MM.1S (cell line): ENCODE results near the gene GON4L.

Experiments
- DNase-seq: peaks from one replicate; pipeline ENCODE4 v3.0.0-alpha.2; 2015
- H2AFZ ChIP-seq: fragments of 300-600 bp; sonication (generic); 2 replicates; pipeline ENCODE4 v1.6.0; 2016; ENCODE audit warnings: antibody characterized with exemption, low read length
- H3F3A ChIP-seq: fragments of 300-600 bp; sonication (generic); 2 replicates; pipeline ENCODE4 v1.6.1; 2016; ENCODE audit warnings: mild to moderate bottlenecking, antibody characterized with exemption, low read length, moderate library complexity, mixed read lengths; ENCODE audit not compliant: insufficient read depth
- H3K27ac ChIP-seq: fragments of 300-600 bp; sonication (generic); 2 replicates; pipeline ENCODE4 v1.5.1; 2016; ENCODE audit warnings: mild to moderate bottlenecking, low read length
- H3K27me3 ChIP-seq: fragments of 300-600 bp; sonication (generic); replicated peaks from 2 replicates; pipeline ENCODE4 v1.6.0; 2016; ENCODE audit warnings: low read length; ENCODE audit not compliant: insufficient read depth
- H3K36me3 ChIP-seq: fragments of 300-600 bp; sonication (generic); replicated peaks from 2 replicates; pipeline ENCODE4 v1.6.1; 2016; ENCODE audit warnings: mild to moderate bottlenecking, low read length, mixed read lengths; ENCODE audit not compliant: insufficient read depth
- H3K4me1 ChIP-seq: fragments of 300-600 bp; sonication (generic); 2 replicates; pipeline ENCODE4 v1.6.1; 2016; ENCODE audit warnings: low read length, mixed read lengths
- H3K4me2 ChIP-seq: fragments of 300-600 bp; sonication (generic); 2 replicates; pipeline ENCODE4 v1.6.0; 2016; ENCODE audit warnings: low read depth, low read length
- H3K4me3 ChIP-seq: fragments of 300-600 bp; sonication (generic); 2 replicates; pipeline ENCODE4 v1.5.1; 2016; ENCODE audit warnings: low read length, mixed read lengths
- H3K79me2 ChIP-seq: fragments of 300-600 bp; sonication (generic); 2 replicates; pipeline ENCODE4 v1.6.1; 2016; ENCODE audit warnings: mixed run types, low read length, mixed read lengths
- H3K9ac ChIP-seq: fragments of 300-600 bp; sonication (generic); 2 replicates; pipeline ENCODE4 v1.6.1; 2016; ENCODE audit warnings: low read length, mixed read lengths
- H3K9me2 ChIP-seq: fragments of 300-600 bp; sonication (generic); replicated peaks from 2 replicates; pipeline ENCODE4 v1.6.1; 2016; ENCODE audit warnings: mild to moderate bottlenecking, low read length, mixed read lengths; ENCODE audit not compliant: insufficient read depth
- H3K9me3 ChIP-seq: fragments of 300-600 bp; sonication (generic); replicated peaks from 2 replicates; pipeline ENCODE4 v1.6.1; 2016; ENCODE audit warnings: mild to moderate bottlenecking, low read length, mixed read lengths; ENCODE audit not compliant: insufficient read depth
- H4K20me1 ChIP-seq: fragments of 300-600 bp; sonication (generic); 2 replicates; pipeline ENCODE4 v1.6.1; 2016; ENCODE audit warnings: mild to moderate bottlenecking, low read length, moderate library complexity, mixed read lengths; ENCODE audit not compliant: insufficient read depth
- EZH2 ChIP-seq: fragments of 300-600 bp; sonication (generic); optimal IDR thresholded peaks from 2 replicates; pipeline ENCODE3; 2017; ENCODE audit warnings: low read depth, mild to moderate bottlenecking, antibody characterized with exemption, low read length, mixed read lengths
- EZH2phosphoT487 ChIP-seq: fragments of 300-600 bp; sonication (generic); IDR thresholded peaks from 2 replicates; pipeline ENCODE4 v1.6.1; 2018; ENCODE audit warnings: antibody characterized with exemption, low read length
- TF ChIP-seq, protein P1 (sequence below): fragments of 300-600 bp; sonication (generic); IDR thresholded peaks from 2 replicates; pipeline ENCODE4 v1.5.1; 2016; ENCODE audit warnings: antibody characterized with exemption, low read length, mixed read lengths

GON4L gene

DNA sequence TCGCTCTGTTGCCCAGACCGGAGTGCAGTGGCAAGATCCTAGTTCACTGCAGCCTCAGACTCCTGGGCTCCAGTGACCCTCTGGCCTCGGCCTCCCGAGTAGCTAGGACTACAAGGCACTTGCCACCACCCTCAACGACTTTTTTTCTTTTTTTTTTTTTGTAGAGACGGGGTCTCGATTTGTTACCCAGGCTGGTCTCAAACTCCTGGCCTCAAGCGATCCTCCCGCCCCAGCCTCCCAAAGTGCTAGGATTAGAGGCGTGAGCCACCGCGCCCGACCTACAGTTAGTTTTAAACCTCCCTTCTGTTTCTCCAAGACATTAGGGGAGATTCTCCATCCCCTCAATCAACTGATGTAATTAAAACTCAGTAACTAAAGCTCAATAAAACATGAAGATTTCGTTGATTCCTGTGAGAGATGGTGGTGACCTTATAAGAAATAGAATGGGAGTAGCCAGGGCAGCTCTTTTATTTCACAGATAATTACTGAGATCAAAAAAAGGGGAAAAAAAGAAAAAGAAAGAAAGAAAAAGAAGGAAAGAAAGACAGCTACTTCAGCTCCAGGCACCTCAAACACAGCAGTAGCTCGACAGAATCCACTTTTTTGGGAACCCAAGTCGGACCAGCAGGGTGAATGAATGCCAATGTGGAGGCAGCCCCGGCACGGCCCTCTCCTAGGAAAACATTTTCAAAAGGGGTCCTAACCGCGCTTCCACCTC, 598 bp downstream of the GON4L start:
- Histone ChIP-seq H3K36me3 (peaks cover 12% of the 10 kb centered on the region; the same call in 1 of the 2 replicates), H3K27ac (no peak overlapping the region), H3K4me1 (peaks cover 25% of the 10 kb centered on the region), H3K79me2 (peaks cover 49% of the 10 kb centered on the region), H3K9ac (peak overlapping the region; percentile 77), H3K4me3 (peak overlapping the region; percentile 87), H3K9me2 (no peaks in the 10 kb centered on the region), H3F3A (peaks cover 22% of the 10 kb centered on the region), H3K27me3 (peaks cover 12% of the 10 kb centered on the region), H3K4me2 (peak overlapping the region; percentile 74), H2AFZ (peak overlapping the region; percentile 83), H4K20me1 (no peaks in the 10 kb centered on the region), H3K9me3 (no peaks in the 10 kb centered on the region)
- no peak for TF ChIP-seq EZH2
- TF ChIP-seq, protein P1, sequence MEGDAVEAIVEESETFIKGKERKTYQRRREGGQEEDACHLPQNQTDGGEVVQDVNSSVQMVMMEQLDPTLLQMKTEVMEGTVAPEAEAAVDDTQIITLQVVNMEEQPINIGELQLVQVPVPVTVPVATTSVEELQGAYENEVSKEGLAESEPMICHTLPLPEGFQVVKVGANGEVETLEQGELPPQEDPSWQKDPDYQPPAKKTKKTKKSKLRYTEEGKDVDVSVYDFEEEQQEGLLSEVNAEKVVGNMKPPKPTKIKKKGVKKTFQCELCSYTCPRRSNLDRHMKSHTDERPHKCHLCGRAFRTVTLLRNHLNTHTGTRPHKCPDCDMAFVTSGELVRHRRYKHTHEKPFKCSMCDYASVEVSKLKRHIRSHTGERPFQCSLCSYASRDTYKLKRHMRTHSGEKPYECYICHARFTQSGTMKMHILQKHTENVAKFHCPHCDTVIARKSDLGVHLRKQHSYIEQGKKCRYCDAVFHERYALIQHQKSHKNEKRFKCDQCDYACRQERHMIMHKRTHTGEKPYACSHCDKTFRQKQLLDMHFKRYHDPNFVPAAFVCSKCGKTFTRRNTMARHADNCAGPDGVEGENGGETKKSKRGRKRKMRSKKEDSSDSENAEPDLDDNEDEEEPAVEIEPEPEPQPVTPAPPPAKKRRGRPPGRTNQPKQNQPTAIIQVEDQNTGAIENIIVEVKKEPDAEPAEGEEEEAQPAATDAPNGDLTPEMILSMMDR: no peak
- no peak for TF ChIP-seq EZH2phosphoT487
- no peak for DNase-seq

DNA sequence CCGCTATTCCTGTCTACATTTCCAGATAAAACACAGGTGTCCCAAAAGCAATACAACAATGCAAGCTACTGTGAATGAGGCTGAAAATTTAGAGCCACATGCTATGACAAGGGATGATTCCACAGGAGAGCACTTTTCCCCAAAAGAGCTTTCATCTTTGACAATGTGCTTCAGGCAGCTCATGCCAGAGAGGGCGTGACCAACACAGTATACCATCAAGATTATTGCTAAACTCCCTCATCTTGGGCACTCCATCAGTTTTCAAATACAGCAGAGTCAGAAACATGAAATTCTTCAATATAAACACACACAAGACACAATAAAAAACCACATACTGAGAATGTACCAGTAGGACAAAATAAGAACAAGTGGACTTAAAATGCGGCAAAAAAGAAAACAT, 6.7 kb downstream of the GON4L start:
- no peaks in the 10 kb centered on the region for H3K27me3 ChIP-seq
- H3F3A ChIP-seq: no peaks in the 10 kb centered on the region
- no peak overlapping the region for H3K4me2 ChIP-seq
- TF ChIP-seq, protein P1: no peak
- TF ChIP-seq EZH2: no peak
- TF ChIP-seq EZH2phosphoT487: no peak
- H3K36me3 ChIP-seq: peaks cover 12% of the 10 kb centered on the region; the same call in 1 of the 2 replicates
- no peak overlapping the region for H3K27ac ChIP-seq
- H4K20me1 ChIP-seq: no peaks in the 10 kb centered on the region
- H3K79me2 ChIP-seq: peaks cover 81% of the 10 kb centered on the region
- H3K9ac ChIP-seq: no peak overlapping the region
- H2AFZ ChIP-seq: no peak overlapping the region
- no peaks in the 10 kb centered on the region for H3K9me2 ChIP-seq
- H3K9me3 ChIP-seq: no peaks in the 10 kb centered on the region
- DNase-seq: no peak
- no peaks in the 10 kb centered on the region for H3K4me1 ChIP-seq
- H3K4me3 ChIP-seq: no peak overlapping the region

DNA sequence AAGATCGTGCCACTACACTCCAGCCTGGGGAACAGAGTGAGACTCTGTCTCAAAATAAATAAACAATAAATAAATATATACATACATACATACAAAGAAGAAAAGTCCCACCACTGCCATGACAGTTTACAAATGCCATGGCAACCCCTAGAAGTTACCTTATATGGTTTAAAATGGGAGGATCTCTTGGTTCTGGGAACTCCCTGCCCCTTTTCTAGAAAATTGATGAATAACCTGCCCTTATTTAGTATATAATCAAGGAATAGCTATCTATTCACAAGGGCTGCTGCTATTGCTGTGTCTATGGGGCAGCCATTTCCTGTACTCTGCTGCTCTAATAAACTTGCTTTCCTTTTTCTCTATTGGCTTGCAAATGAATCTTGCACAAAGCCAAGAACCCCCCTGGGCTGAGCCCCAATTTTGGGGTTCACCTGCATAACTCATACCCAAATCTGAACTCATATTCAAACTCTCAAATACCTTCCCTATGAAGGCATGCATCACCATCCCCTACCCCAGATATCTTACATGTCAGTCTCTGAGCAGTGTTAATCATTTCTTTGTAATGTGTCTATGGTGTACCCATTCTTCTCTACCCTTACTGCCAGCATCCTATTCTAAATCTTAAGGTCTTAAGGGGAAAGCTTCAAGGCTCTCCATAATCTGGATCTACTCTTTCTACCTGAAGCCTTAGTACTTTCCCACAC, 9.0 kb downstream of the GON4L start:
- H3K4me3 ChIP-seq: no peak overlapping the region
- H3K27ac ChIP-seq: no peak overlapping the region
- H3K9me3 ChIP-seq: no peaks in the 10 kb centered on the region
- no peak for DNase-seq
- no peaks in the 10 kb centered on the region for H3K4me1 ChIP-seq
- H3K36me3 ChIP-seq: peaks cover 10% of the 10 kb centered on the region; the same call in 1 of the 2 replicates
- H2AFZ ChIP-seq: no peak overlapping the region
- 0 out of 2 replicates have a peak, but pooled peaks cover 4% of the 10 kb centered on the region for H4K20me1 ChIP-seq
- no peak overlapping the region for H3K4me2 ChIP-seq
- no peaks in the 10 kb centered on the region for H3K27me3 ChIP-seq
- H3K79me2 ChIP-seq: peaks cover 87% of the 10 kb centered on the region
- TF ChIP-seq EZH2phosphoT487: no peak
- no peak for TF ChIP-seq EZH2
- TF ChIP-seq, protein P1: no peak
- no peaks in the 10 kb centered on the region for H3F3A ChIP-seq
- no peak overlapping the region for H3K9ac ChIP-seq
- no peaks in the 10 kb centered on the region for H3K9me2 ChIP-seq
